Hematopoietic multipotent progenitor cell treated with erythropoietin and hydrocortisone succinate and interleukin-3 and kit ligand, for 17 days (in vitro differentiated cells): ENCODE data around the gene BUB3.

Source experiments
- DNase-seq: peaks from one replicate; pipeline ENCODE4 v3.0.0-alpha.2; 2015; ENCODE audit warnings: low spot score

Gene BUB3

DNA sequence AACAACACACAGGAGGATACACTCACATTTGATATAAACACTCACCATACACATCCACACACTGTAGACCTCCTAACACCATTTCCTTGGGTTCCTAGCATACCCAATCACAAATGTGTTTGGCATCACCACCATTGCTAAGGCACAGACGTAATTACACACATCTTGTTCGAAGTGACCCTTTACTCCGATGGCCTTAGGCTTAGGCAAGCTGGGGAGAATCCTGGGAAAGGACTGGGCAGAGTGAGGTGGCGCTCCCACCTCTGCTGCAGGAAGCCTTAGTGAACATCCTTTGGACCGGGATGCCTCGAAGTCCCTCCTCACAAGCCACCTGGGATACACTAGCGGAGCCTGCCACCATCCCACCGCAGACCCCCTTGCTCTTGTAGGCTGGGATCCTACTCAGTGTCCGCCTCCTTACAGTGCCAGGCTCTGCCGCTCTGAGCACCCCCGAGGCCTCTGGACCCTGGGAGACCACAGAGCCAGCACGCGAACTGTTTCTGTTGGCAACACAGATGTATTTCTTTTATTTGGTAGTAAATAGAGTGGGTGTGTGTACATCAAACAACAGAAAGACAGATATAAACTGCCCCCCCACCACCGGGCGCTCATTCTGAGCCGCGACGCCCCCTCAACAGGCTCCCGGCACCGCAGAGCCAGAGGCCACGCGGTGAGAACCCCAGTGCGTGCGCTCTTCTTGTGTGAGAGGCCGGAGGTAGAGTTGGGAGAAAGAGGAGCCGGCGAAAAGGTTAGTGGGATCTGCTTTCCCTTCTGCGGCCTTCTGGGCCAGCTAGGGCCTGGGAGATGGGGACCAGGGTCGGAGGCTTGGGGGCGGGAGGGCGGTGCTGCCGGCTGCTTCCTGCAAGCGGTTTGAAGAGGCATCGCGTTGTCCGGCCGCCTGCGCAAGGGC, 12.2 kb upstream of the BUB3 start:
- no peak for DNase-seq

DNA sequence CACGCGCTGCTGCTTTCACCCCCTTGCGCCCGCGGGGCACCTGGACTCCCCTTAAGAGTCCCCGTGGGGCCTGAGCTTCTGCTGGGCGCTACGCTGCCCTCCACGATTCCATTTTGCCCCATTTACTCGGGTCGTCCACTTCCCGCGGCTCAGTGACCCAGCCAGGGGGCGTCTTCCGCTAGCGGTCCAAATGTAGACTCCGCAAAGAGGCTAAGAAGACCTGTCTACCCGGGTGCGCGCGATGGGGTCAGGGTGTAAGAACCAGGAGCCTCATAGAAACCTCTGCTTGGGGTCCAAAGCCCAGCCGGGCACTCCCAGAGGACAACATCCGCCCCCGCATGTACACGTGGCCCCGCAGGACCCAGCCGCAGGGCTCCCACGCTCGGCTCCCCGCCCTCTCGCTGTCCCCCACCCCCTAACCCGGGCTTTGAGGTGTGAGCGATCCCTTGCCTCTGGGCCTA, 11.5 kb upstream of the BUB3 start:
- DNase-seq: no peak

DNA sequence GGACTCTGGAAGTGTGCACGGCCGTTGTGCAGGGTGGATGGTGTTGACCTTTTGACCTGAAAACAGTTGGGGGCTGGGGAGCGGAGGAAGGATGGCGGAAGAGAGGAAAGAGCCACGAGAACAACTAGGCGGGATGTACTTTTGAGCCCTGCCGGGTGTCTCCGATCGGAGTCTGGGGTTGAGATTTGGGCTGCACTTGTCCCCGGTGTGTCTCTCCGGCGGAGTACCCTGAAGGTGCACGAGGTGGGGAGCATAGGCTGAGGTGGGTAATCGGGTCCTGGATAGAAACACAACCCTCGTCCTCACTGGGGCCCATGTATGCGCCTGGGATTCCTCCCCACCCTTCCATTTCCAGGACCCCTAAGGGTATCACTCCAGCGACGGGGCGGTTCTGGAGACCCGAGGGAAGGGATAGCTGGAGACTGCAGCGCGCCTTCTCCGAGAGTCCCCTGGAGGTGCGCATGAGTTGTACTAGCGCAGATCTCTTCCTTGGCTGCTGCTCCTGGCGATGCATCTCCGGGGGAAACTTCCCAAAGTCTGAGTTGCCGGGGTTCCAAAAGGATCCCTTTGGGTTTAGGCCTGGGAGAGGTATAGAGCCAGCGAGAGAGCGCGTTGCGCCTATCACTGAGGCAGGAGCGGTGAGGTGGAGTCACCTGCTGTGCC, 10.9 kb upstream of the BUB3 start:
- DNase-seq: no peak

DNA sequence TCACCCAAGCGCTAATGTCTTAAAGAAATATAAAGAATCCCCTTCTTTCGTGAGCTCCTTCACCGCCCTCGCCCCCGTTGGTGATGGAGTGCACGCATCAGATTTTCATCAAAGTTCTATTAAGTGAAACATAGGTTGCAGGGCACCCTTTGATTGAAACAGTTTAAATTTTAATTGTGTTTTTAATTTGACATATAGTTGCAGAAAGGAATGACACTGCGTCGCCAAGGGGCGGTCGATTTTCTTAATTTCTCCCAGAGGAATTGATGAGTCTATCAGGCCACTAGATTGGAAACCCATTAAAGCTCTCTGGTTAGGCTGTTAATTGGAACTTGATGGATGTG, 10.4 kb upstream of the BUB3 start:
- no peak for DNase-seq

DNA sequence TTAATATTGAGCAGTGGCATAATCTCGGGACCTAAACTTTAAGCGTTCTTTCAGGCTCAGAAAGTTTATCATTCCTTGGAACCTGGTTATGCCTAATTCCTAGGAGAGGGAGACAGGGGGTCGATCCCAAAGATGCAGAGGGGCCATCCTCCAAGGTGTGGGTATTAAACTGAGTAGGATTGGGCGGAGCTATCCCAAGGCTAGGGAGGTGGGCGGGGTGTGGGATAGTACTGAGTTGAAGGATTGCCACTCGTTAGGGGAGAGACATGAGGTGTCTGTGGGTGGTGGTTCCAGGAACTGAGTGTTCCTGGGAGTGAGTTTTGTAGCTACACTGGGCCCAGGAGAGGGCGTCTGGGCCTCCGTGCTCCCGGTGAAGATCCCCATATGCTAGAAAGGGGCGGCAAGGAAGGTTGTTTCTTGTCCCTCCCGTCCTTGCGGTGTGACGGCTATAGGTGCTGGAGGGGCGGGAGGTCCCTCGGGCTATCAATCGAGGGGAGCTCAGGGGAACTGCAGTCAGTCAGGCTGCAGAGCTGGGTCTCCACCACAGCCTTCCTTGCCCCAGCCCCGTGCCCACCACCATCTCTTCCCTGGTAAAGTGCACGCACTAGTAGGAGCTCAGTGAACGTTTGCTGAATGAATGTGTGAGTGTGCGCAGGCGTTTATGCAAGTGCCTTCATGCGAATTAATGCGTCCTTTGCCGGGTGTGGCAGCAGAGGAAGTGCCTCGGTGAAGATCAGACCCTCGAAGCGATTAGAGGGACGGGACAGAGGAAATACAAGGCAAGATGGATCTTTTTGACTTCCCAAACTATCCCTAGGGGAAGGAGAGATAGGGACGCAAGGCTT, 9.3 kb upstream of the BUB3 start:
- no peak for DNase-seq

DNA sequence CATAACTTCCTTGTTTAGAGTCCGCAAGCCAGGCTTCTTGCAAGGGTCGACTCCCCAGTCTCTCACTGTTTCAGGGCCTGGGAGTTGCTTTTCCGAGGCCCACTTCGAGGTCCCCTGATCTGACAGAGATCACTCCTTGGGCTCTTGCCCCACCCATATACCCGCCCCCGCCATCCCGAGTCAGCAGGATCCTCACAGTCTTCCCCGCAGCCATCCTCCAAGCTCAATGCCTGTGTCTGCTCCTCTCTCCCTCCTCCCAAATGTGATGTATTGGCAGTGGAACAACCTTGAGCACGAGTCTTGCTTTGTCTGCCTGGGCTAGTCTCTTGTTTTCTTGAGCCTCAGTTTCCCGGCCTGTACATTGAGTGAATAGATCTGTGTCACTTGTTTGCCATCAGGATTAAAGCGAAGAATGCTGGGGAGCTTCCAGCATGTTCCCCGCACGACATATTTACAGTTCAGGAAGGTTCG, 8.6 kb upstream of the BUB3 start:
- DNase-seq: no peak

DNA sequence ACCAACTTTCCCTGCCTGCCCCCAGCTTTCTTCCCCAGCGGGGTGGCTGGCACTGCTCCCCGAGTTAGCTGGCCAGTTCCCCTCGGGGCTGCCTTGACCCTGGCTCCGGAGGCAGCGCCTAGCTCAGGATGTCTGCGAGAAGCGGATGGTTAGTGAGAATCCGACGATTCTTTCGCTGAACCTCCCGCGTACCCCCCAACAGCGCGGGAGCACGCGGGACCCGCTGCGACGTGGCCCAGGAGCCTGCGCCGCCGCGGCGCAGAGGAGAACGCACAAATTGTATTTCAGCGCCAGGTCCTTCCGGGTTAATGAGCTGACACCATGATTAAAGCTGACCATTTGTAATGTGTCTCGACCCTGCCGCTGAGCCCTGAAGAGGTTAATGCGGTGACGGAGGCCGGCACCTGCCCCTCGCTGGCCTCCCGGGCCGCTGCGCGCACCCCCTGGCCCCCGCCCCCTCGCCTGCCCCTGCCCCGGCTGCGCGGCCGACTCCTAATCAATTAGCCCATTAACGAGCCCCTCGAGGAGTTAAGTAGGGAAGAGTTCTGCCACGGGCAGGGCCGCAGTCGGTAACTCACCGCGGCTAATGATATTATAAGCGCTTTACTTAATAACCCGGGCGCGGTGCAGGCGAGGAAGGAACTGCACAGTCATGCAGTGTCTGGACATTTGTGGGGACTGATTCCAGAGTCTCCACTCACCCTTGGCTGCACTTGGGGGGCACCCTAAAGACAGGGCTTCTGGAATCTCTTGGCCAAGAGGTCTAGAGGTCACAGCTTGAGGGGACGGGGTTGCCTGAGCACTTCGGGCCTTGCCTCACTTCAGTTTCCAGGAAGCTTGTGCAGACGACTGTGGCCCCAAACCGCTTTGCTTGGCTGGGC, 7.9 kb upstream of the BUB3 start:
- no peak for DNase-seq

DNA sequence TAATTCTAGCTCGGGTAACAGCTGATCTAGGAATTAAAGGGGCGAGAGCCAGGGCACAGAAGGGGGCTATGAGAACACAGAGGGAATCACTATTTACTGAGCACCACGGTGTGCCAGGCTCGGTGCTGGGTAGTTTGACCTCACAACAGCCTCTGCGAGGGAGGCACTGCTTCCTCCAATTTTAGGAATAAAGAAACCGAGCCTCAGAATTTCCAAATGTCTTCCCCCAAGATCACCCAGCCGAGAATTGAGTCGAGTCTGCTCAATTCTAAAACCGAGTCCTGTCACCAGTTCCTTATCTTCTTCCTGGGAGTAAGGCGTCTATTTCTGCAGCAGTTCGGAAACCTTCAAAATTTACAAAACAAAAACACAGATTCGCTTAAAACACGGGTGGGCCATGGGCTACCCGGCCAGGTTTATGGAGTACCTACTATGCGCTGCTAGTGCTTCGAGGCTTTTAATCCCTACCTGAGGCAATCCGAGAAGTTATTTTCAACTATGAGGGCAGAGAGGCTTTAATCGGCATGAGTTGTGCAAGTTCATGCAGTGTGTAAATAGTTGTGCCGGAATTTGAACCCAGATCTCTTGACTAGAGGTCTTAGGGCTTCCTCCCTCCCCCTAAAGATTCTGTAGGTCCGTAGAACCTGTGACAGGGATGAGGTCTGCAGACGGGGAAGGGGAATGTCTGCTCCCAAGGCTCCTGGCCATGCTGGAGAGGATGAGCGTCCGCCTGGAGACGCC, 7.1 kb upstream of the BUB3 start:
- DNase-seq: no peak

DNA sequence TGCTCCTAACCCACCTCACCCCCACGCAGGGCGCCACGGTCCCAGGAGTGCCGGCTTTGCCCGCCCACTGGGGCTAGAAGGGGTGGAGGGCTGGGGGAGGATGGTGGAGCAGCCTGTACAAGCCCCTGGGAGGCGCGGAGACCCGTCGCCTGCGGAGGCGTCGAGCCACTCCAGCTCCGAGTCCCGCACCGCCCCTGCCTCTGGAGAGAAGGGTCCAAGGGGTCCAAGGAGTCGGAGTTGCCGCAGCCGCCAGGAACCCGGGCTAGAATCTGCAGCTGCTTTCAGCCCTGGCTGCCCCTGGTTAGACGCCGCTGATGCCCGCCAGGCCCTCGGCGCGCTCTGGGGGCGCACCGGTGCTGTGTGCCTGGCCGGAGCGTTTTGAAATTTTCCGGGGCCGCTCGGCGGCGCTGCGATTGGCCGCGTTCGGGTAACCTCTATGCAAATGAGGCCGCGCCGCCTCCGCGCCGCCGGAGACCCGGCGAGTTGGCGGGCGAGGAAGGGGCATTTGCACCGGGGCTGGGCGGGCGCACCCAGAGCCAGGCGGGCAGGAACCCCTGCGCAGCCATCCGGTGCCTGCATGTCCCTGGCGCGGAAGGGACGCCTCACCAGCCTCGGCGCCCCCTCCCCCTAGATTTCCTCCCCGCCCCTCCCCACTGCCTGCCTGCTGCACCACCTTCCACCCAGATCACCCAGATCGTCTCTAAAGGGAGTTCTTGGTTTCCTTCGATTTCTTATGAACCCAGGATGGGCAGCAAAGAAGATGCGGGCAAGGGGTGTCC, 6.4 kb upstream of the BUB3 start, which contains the start of gene HMX2:
HMX2 (plus strand) TSS at position 502 of the 779 bp plus-strand sequence; CDS start at position 745, 243 bp downstream.
- no peak for DNase-seq

DNA sequence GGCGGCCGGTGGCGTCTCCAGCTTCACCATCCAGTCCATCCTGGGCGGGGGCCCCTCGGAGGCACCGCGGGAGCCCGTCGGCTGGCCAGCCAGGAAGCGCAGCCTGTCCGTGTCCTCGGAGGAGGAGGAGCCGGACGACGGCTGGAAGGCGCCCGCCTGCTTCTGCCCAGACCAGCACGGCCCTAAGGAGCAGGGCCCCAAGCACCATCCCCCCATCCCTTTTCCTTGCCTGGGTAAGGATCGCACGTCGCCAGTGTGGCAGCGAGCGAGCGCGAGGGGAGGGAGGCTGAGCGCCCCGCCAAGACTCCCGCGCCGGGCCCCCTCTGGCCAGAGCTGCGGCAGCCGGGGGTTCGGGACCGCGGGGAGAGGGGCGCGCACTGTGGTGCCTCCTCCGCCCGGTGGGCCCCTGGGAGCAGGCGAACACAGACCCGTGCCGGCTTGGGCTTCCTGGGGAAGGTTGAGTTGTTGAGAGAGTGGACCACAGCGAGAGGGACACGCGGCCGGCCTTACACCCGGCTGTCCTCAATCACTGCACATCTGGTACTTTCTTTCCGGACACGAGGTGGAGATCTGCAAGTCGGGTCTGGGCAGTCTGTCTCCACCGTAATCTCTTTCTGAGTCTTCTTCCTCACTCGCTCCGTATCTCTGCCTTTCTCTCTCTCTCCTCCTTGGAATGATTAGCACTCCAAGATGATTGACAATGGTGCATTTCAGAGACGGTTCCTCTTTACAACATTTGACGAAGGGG, 5.6 kb upstream of the BUB3 start:
- DNase-seq: no peak

DNA sequence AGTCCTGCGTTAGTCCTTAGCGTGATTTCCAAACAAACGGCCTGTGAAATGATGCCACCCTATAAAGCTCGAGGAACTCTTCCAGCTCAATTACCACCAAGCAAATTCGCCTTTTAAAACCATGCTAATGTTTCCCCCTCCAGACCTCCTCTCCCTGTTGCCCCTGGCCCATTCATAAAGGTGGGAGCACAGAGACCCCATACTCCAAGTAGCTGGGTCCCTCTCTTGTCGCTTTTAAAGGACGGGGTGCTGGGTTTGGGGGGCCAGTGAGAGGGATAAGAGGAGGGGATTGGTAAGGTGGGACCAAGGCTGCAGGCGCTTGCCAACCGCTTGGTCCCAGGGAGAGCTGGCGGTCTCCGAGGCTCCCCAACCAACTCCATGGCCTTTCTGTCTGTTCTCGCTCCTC, 5.0 kb upstream of the BUB3 start:
- DNase-seq: no peak

DNA sequence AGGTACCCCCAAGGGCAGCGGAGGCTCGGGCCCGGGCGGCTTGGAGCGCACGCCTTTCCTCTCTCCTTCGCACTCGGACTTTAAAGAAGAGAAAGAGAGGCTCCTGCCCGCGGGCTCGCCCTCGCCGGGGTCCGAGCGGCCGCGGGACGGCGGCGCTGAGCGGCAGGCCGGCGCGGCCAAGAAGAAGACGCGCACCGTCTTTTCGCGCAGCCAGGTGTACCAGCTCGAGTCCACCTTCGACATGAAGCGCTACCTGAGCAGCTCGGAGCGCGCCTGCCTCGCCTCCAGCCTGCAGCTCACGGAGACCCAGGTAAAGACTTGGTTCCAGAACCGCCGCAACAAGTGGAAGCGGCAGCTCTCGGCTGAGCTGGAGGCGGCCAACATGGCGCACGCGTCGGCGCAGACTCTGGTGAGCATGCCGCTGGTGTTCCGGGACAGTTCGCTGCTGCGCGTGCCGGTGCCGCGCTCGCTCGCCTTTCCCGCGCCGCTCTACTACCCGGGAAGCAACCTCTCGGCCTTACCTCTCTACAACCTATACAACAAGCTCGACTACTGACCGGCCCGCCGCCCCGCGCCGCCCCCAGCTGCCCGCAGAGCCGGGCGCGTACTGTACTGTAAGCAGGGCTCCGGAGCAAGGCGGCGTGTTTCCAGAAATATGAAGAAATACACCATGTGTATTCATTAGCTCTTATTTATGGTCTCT, 4.5 kb upstream of the BUB3 start:
- no peak for DNase-seq

DNA sequence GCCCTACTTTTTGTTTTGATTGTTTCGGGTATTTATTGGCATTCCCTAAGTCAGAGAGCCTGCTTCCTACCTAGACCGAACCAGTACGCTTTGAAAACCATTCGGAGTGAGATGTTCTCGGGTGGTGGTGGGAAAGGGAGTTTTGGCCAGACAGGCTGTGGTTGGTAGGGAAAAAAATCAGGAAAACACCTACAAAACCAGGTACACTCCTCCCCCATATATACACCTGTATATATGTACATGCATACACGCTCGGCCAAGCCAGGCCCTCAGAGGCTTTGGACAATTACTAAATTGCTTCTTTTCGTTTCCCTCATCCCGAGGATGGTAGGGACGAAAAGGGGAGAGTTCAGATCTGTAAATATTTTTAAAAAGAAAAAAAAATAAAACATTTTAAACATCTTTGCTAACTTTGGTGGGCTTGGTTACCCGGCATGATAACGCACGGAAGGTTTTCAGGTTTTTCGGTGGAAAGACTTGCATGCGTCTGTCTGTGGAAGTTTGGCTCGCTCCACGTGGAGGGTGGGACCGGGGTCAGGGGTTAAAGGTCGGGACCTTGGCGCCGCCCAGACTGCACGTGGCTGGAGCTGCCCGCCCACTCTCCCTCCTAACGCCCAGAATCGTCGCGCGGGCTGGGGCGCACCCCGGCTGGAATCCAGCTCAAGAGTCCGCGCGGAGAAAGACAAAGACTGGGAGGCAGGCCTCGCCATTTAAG, 3.8 kb upstream of the BUB3 start:
- DNase-seq: no peak

DNA sequence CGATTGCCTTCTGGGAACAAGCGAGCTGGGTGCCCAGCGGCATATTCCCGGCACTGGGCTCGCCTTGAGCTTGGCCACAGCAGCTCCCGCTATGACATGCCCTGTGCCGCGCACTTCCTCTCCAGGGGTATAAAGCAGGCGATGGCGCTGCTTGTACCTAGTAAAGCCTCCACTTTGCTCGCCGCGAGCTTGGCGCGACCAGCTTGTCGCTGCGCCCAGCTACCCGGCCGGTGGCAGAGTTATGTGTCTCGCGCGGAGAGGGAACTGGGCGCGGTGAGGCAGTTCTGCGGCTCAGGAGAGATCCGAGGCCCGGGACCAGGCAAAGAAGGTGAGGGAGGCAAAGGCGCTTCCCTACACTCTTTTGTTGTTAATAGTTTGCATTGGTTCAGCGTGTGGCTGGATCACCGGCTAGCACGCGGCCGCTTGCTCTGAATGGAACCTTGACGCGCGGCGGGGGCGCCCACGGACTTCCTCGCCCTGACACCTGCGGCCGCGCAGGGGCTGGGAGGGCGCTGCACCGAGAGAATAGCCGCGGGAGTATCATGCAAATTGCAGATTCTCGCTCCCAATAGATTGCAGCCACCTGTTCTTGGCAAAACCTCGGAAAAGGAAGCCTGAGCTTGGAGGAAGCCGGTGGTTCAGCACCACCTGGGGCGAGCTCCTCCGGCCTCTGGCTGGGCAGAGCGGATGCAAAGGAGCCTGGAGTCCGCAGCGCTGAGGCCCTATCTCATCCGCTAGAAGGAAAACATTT, 3.0 kb upstream of the BUB3 start:
- no peak for DNase-seq

DNA sequence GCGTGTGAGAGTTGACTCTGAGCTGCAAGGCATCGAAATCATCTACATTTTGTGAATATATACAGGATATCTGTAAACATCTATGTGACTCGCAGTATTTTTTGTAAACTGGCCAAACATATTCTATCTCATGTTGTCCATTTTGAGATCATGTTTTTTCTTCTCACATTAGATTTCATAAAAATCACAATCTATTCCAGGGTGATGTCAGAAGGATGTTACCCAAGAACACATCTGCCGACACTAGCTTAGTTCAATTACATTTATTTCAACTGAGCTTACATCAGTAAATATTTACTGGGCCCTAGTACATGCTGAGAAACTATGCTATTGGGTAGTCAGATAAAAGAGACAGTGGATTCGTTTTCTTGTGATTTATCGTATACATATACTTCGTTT, 2.5 kb upstream of the BUB3 start:
- DNase-seq: no peak

DNA sequence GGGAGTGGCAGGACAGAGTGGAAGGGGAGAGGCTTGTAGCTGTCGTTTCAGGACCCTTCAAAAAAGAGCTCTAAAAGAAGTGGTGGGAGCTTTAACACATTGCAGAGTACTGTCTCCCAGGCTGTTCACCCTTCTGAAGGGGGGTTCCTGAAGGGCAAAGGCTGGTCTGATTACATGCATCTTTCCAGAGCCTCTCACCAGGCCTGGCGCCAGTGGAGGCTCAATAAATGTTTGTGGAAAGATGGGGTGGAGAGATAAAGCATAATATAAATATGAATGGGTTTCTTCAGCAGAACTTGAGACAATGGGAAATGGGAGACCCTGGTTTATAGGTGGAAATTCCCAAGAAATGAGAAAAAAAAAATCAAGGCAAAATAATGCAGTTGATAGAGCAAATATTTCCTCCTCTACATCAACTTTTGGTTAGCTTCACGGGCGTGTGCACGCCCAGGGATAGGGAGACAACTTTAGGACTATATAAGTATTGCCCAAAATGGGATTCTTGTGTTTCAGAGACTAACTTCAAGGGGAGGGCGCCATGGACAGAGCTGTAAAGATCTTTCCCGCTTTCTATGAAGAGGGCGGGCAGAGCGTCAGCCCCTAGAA, 613 bp upstream of the BUB3 start:
- DNase-seq: no peak
